H1 (cell line): ENCODE data around the gene AHDC1. TPM values are rescaled to one million over a fixed set of nuclear protein-coding genes. Genes with fewer than 3 reads are reported as not detected.

Experiments used
- CTCF ChIA-PET: fragments of 300-600 bp; sonication (Branson Sonifier 250); formaldehyde crosslinking; loops from one replicate; lab custom pipeline; 2021; ENCODE audit not compliant: partially characterized antibody; lab: Charles Lee
- POLR2A ChIA-PET: fragments of 300-600 bp; sonication (Branson Sonifier 250); formaldehyde crosslinking; loops from one replicate; lab custom pipeline; 2021; ENCODE audit warnings: inconsistent platforms; ENCODE audit not compliant: partially characterized antibody; lab: Charles Lee
- DNase-seq, 2 experiments: peaks; one replicate each; pipeline versions ENCODE4 v3.0.0 to v3.0.0-alpha.2; 2010 to 2022; ENCODE audit warnings: low spot score in 2 of 2, low read depth in 1 of 2, mixed read lengths in 1 of 2
- FAIRE-seq: peaks from 2 replicates; lab custom pipeline; 2011; peaks lifted over from hg19 to GRCh38; lab: Jason Lieb, UNC
- H2AFZ ChIP-seq: 2 replicates; pipeline ENCODE4 v1.8.1; 2012; ENCODE audit warnings: low read length, inconsistent platforms
- H2AK5ac ChIP-seq: 2 replicates; pipeline ENCODE4 v1.6.1; 2013; ENCODE audit warnings: low read depth, low read length
- H2BK120ac ChIP-seq: replicated peaks from 2 replicates; pipeline ENCODE3; 2013; ENCODE audit warnings: low read depth, low read length, inconsistent platforms
- H2BK12ac ChIP-seq: 2 replicates; pipeline ENCODE4 v1.6.1; 2013; ENCODE audit warnings: low read depth, low read length
- H2BK15ac ChIP-seq: 2 replicates; pipeline ENCODE4 v1.6.1; 2013; ENCODE audit warnings: low read length
- H2BK20ac ChIP-seq: 2 replicates; pipeline ENCODE4 v1.6.1; 2013; ENCODE audit warnings: low read length
- H2BK5ac ChIP-seq: 2 replicates; pipeline ENCODE4 v1.6.1; 2013; ENCODE audit warnings: low read depth, low read length
- H3K14ac ChIP-seq: 2 replicates; pipeline ENCODE4 v1.6.1; 2013; ENCODE audit warnings: inconsistent platforms; ENCODE audit not compliant: insufficient read length
- H3K18ac ChIP-seq: 2 replicates; pipeline ENCODE4 v1.6.1; 2013; ENCODE audit warnings: low read length; ENCODE audit errors: extremely low read depth
- H3K23ac ChIP-seq: 2 replicates; pipeline ENCODE4 v1.6.1; 2013; ENCODE audit warnings: inconsistent platforms; ENCODE audit not compliant: insufficient read length
- H3K23me2 ChIP-seq: 2 replicates; pipeline ENCODE4 v1.6.1; 2013; ENCODE audit warnings: low read depth, low read length
- H3K27ac ChIP-seq: 2 replicates; pipeline ENCODE4 v1.6.1; 2011; ENCODE audit warnings: low read depth, low read length, inconsistent platforms
- H3K27me3 ChIP-seq, 4 experiments: replicated peaks in 1 of 4; 1 replicate in 1 of 4; 2 replicates in 3 of 4; pipeline versions ENCODE4 v1.6.1 to v1.8.1; 2011 to 2013; ENCODE audit warnings: low read length in 3 of 4, mild to moderate bottlenecking in 3 of 4, inconsistent platforms in 2 of 4, mixed read lengths in 2 of 4, moderate library complexity in 1 of 4; ENCODE audit not compliant: control insufficient read depth in 3 of 4, insufficient read depth in 3 of 4; ENCODE audit errors: extremely low read depth in 1 of 4
- H3K36me3 ChIP-seq, 4 experiments: 2 replicates each; pipeline versions ENCODE4 v1.6.1 to v1.8.1; 2011 to 2013; ENCODE audit warnings: mild to moderate bottlenecking in 4 of 4, low read length in 3 of 4, moderate library complexity in 2 of 4, control low read depth in 1 of 4, inconsistent platforms in 1 of 4; ENCODE audit not compliant: insufficient read depth in 4 of 4, control insufficient read depth in 2 of 4
- H3K4ac ChIP-seq: replicated peaks from 2 replicates; pipeline ENCODE3; 2013; ENCODE audit warnings: low read length, low read depth, mixed read lengths, inconsistent platforms; ENCODE audit not compliant: insufficient read length
- H3K4me1 ChIP-seq, 4 experiments: replicated peaks in 1 of 4; 1 replicate in 1 of 4; 2 replicates in 3 of 4; pipeline versions ENCODE4 v1.6.1 to v1.8.1; 2011 to 2013; ENCODE audit warnings: low read length in 3 of 4, inconsistent platforms in 2 of 4, mixed read lengths in 1 of 4; ENCODE audit not compliant: insufficient read depth in 4 of 4, control insufficient read depth in 3 of 4
- H3K4me2 ChIP-seq, 2 experiments: 2 replicates each; pipeline versions ENCODE4 v1.6.1 to v1.8.1; 2011 to 2013; ENCODE audit warnings: low read depth in 2 of 2, low read length in 2 of 2, control low read depth in 1 of 2, inconsistent platforms in 1 of 2, mild to moderate bottlenecking in 1 of 2; ENCODE audit not compliant: insufficient read depth in 1 of 2
- H3K4me3 ChIP-seq, 4 experiments: fragments of 200-600, 300-600 bp in 1 of 4; sonication (generic), shearing (Covaris generic), sonication (Bioruptor Twin) in 1 of 4; 2 replicates each; pipeline versions ENCODE4 v1.5.1 to v1.8.1; 2011 to 2016; ENCODE audit warnings: low read length in 4 of 4, low read depth in 3 of 4, control low read depth in 2 of 4, inconsistent platforms in 2 of 4, mild to moderate bottlenecking in 2 of 4, mixed read lengths in 1 of 4, moderate library complexity in 1 of 4; ENCODE audit not compliant: insufficient read depth in 2 of 4; ENCODE audit errors: extremely low read depth in 1 of 4
- H3K56ac ChIP-seq: replicated peaks from 2 replicates; pipeline ENCODE3; 2013; ENCODE audit warnings: low read depth, mild to moderate bottlenecking, mixed read lengths, low read length, inconsistent platforms; ENCODE audit not compliant: insufficient read length
- H3K79me1 ChIP-seq: 2 replicates; pipeline ENCODE4 v1.6.1; 2013; ENCODE audit warnings: low read depth, low read length, control low read depth
- H3K79me2 ChIP-seq, 2 experiments: 2 replicates each; pipeline versions ENCODE4 v1.6.1 to v1.8.1; 2012 to 2013; ENCODE audit warnings: low read length in 2 of 2, mild to moderate bottlenecking in 2 of 2, inconsistent platforms in 1 of 2; ENCODE audit not compliant: insufficient read depth in 2 of 2, control insufficient read depth in 1 of 2
- H3K9ac ChIP-seq, 4 experiments: replicated peaks in 1 of 4; 1 replicate in 1 of 4; 2 replicates in 3 of 4; pipeline versions ENCODE4 v1.6.1 to v1.8.1; 2011 to 2013; ENCODE audit warnings: low read depth in 3 of 4, low read length in 3 of 4, control low read depth in 2 of 4, mild to moderate bottlenecking in 2 of 4, moderate library complexity in 2 of 4, inconsistent platforms in 1 of 4; ENCODE audit errors: extremely low read depth in 1 of 4
- H3K9me3 ChIP-seq, 2 experiments: 2 replicates each; pipeline versions ENCODE4 v1.6.1 to v1.8.1; 2012 to 2013; ENCODE audit warnings: mild to moderate bottlenecking in 2 of 2, moderate library complexity in 2 of 2, control low read depth in 1 of 2, inconsistent platforms in 1 of 2, low read depth in 1 of 2, low read length in 1 of 2, mixed read lengths in 1 of 2; ENCODE audit not compliant: insufficient read depth in 2 of 2
- H4K20me1 ChIP-seq, 2 experiments: replicated peaks in 1 of 2; 2 replicates each; pipeline versions ENCODE3 to v1.8.1; 2011 to 2013; ENCODE audit warnings: inconsistent platforms in 2 of 2, low read length in 2 of 2, mild to moderate bottlenecking in 1 of 2; ENCODE audit not compliant: insufficient read depth in 2 of 2, control insufficient read depth in 1 of 2
- H4K5ac ChIP-seq: 2 replicates; pipeline ENCODE4 v1.6.1; 2013; ENCODE audit warnings: low read length, low read depth, mixed read lengths, inconsistent platforms; ENCODE audit not compliant: insufficient read length
- H4K8ac ChIP-seq: 2 replicates; pipeline ENCODE4 v1.8.0; 2013; ENCODE audit warnings: mild to moderate bottlenecking, moderate library complexity, low read length, inconsistent platforms; ENCODE audit not compliant: insufficient read depth; ENCODE audit errors: extremely low read depth
- H4K91ac ChIP-seq: replicated peaks from 2 replicates; pipeline ENCODE3; 2013; ENCODE audit warnings: low read length, mixed read lengths, inconsistent platforms; ENCODE audit not compliant: insufficient read length
- CBX5 ChIP-seq: fragments of 300-800, 300-1000 bp; sonication (generic); IDR thresholded peaks from 2 replicates; pipeline ENCODE4 v1.7.1; 2016; ENCODE audit warnings: antibody characterized with exemption, low read length, low read depth
- CBX8 ChIP-seq: fragments of 300-800, 300-1000 bp; sonication (generic); IDR thresholded peaks from 2 replicates; pipeline ENCODE4 v1.7.1; 2016; ENCODE audit warnings: low read depth, low read length, borderline replicate concordance
- CHD1 ChIP-seq: IDR thresholded peaks from 2 replicates; pipeline ENCODE4 v1.6.1; 2012; ENCODE audit warnings: low read depth, low read length, improper control_type of control experiment
- CREB1 ChIP-seq: IDR thresholded peaks from 2 replicates; pipeline ENCODE4 v1.6.1; 2012; ENCODE audit warnings: inconsistent platforms
- FOSL1 ChIP-seq: IDR thresholded peaks from 2 replicates; pipeline ENCODE4 v1.6.1; 2011; ENCODE audit warnings: mild to moderate bottlenecking, low read depth, low read length, moderate library complexity; ENCODE audit not compliant: insufficient read depth
- KDM4A ChIP-seq: IDR thresholded peaks from one replicate; pipeline ENCODE4 v1.7.1; 2012; ENCODE audit warnings: low read depth, mild to moderate bottlenecking, moderate library complexity, low read length, inconsistent platforms; ENCODE audit not compliant: severe bottlenecking
- MAFK ChIP-seq: IDR thresholded peaks from 2 replicates; pipeline ENCODE4 v1.6.1; 2012; ENCODE audit warnings: low read depth, mild to moderate bottlenecking, improper control_type of control experiment, low read length
- PHF8 ChIP-seq: fragments of 200-600 bp; sonication (generic); conservative IDR thresholded peaks from 2 replicates; pipeline ENCODE4 v1.7.1; 2012; ENCODE audit warnings: low read depth, mild to moderate bottlenecking, inconsistent platforms, low read length, moderate library complexity
- RNF2 ChIP-seq: fragments of 200-900, 300-1000 bp; sonication (generic); IDR thresholded peaks from 2 replicates; pipeline ENCODE4 v1.7.1; 2016; ENCODE audit warnings: borderline replicate concordance, low read depth, mild to moderate bottlenecking, antibody characterized with exemption, low read length; ENCODE audit not compliant: poor library complexity, severe bottlenecking; ENCODE audit errors: missing control alignments
- SP4 ChIP-seq: IDR thresholded peaks from 2 replicates; pipeline ENCODE4 v1.6.1; 2012; ENCODE audit warnings: low read length, inconsistent platforms
- SRF ChIP-seq: IDR thresholded peaks from 2 replicates; pipeline ENCODE4 v1.6.1; 2011; ENCODE audit warnings: mild to moderate bottlenecking, low read depth, low read length, moderate library complexity
- WGBS, 2 experiments: shearing (Covaris generic) in 1 of 2; methylation state at CpG; one replicate each; pipeline versions ENCODE4 v1.1.6 to v1.1.7; 2013 to 2015; ENCODE audit warnings: low lambda C conversion rate in 2 of 2, mixed read lengths in 2 of 2, inconsistent platforms in 1 of 2, low coverage in 1 of 2, missing lambda C conversion rate in 1 of 2; ENCODE audit not compliant: insufficient replicate concordance in 2 of 2, insufficient coverage in 1 of 2, insufficient read length in 1 of 2; ENCODE audit errors: extremely low coverage in 1 of 2, missing lambda C conversion rate in 1 of 2; 5-methylcytosine and 5-hydroxymethylcytosine counted together
- polyA plus RNA-seq, 7 experiments: library from polyadenylated mRNA; depleted of rRNA in 3 of 7; stranded (reverse) in 5 of 7; unstranded in 2 of 7; fragments of >200 nt in 5 of 7; fragments of 200-250 nt in 2 of 7; gene quantifications; 1 replicate in 5 of 7; 2 replicates in 1 of 7; 4 replicates in 1 of 7; pipeline versions ENCODE4 v1.2.1 to v1.2.3, GENCODE V29; 2011 to 2013; ENCODE audit warnings: missing spikeins in 2 of 7, mixed read lengths in 2 of 7
- total RNA-seq: library from RNA; stranded (reverse); fragmentation: NEBNext Ultra II Directional; extraction: Animal tissue kit (Norgen Biotek cat#: 25700); gene quantifications from 2 replicates; pipeline ENCODE4 v1.2.1, GENCODE V29; 2021

The AHDC1 gene
- total and polyA plus RNA-seq, 2 of the 8 experiments (the other 6 are each of a cell fraction or from before 2014, with no cell fraction given) = 4.4 to 35.1 TPM

DNA sequence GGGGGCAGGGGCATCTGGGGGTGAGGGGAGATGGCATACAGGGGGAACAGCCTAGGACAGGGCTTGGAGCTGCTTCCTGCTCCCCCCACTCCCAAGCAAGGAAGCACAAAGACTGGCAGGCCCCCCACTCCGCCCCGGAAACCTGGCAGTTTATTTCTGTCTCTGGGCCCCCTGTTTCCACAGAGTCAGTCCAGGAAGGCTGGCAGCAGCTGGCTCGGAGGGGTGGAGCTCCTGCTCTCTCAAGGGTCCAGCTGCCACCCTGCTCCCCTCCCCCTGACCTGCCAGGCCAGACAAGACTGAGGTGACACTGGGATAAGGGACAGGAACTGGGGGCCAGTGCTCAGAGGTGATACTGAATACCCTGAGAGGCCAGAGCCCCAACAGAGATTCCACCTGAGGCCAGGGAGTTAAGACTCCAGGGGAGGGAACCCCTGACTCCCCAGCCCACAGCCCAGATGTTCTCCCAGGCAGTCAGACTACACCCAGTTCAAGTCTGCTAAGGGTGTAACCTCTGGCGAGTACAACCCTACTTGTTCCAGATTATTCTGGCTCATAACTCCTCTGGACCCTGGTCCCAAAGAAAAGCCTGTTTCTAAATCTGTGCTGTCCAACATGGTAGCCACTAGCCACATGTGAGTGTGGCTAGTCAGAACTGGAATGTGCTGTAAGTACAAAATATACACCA is 26.3 kb downstream of the AHDC1 start:
- POLR2A ChIA-PET = interaction anchor here (1.6 to 25.0 kb wide), 4 partner anchors 16 to 50 kb away, joined by 7 to 355 read pairs (median 224); partner anchors contain the start of gene AHDC1
- CTCF ChIA-PET = interaction anchor here (0.5 to 56.1 kb wide), 12 partner anchors 8 to 1291 kb away, joined by 3 to 1807 read pairs (median 4); partner anchors contain the start of genes AHDC1 and MAP3K6
- H4K5ac ChIP-seq = no peak overlapping the region
- FAIRE-seq (no peak), DNase-seq (no peak)
- no peak overlapping the region for H4K91ac ChIP-seq
- no peak overlapping the region for H2BK15ac ChIP-seq
- no peak overlapping the region for H3K14ac ChIP-seq
- H3K9ac ChIP-seq = no peak overlapping the region
- H3K27me3 ChIP-seq = no peaks in the 10 kb centered on the region
- H3K4me3 ChIP-seq = no peak overlapping the region
- no peak overlapping the region for H3K56ac ChIP-seq
- 80% methylated on average over 3 of the region's 4 CpGs; no CpG with 5 or more reads in 1 of the 2 experiments for WGBS, 2 experiments
- H2BK120ac ChIP-seq = no peak overlapping the region
- H2BK20ac ChIP-seq = no peak overlapping the region
- no peak overlapping the region for H2AK5ac ChIP-seq
- no peak overlapping the region for H3K4me2 ChIP-seq
- peaks cover 6 to 21% of the 10 kb centered on the region in 2 experiments for H4K20me1 ChIP-seq
- H2AFZ ChIP-seq = no peak overlapping the region
- H2BK5ac ChIP-seq = no peak overlapping the region
- H3K18ac ChIP-seq = no peak overlapping the region
- H3K36me3 ChIP-seq = peaks cover 0 to 3% (median 0%) of the 10 kb centered on the region in 4 experiments; a peak in 1 of 8 replicates
- H4K8ac ChIP-seq = no peak overlapping the region; the same call in 1 of the 2 replicates
- no peaks in the 10 kb centered on the region; the same call in 1 of the 2 replicates for H3K23me2 ChIP-seq
- H3K27ac ChIP-seq = no peak overlapping the region
- H3K9me3 ChIP-seq = no peaks in the 10 kb centered on the region
- peaks cover 16% of the 10 kb centered on the region for H3K79me1 ChIP-seq
- H3K4me1 ChIP-seq = peaks cover 19 to 32% (median 26%) of the 10 kb centered on the region in 4 experiments
- H3K23ac ChIP-seq = no peak overlapping the region
- no peak overlapping the region for H3K4ac ChIP-seq
- H3K79me2 ChIP-seq = peaks cover 3 to 33% of the 10 kb centered on the region in 2 experiments; a peak in 2 of 4 replicates
- no peak overlapping the region for H2BK12ac ChIP-seq
- TF ChIP-seq CBX5 (no peak), SRF (no peak), RNF2 (no peak), KDM4A (no peak), MAFK (no peak), CHD1 (no peak), FOSL1 (no peak), CBX8 (no peak), PHF8 (no peak), SP4 (no peak), CREB1 (no peak)
